Cardiac fibroblast (primary cell): ENCODE data around the gene IRAK1.

Experiments
- DNase-seq, 2 donors: peaks; one replicate each; pipeline versions ENCODE4 v3.0.0 to v3.0.0-alpha.2; 2010; ENCODE audit warnings: low read depth in 2 of 2
- H3K4me3 ChIP-seq, 2 donors: replicated peaks in 1 of 2; 1 replicate in 1 of 2; 2 replicates in 1 of 2; pipeline ENCODE4 v1.5.1; 2011; ENCODE audit warnings: low read depth in 2 of 2, low read length in 2 of 2, mild to moderate bottlenecking in 2 of 2, moderate library complexity in 1 of 2
- TF ChIP-seq, protein P1 (sequence below): IDR thresholded peaks from one replicate; pipeline ENCODE4 v1.5.1; 2011; ENCODE audit warnings: low read depth, mild to moderate bottlenecking, low read length, inconsistent platforms

Gene IRAK1

DNA sequence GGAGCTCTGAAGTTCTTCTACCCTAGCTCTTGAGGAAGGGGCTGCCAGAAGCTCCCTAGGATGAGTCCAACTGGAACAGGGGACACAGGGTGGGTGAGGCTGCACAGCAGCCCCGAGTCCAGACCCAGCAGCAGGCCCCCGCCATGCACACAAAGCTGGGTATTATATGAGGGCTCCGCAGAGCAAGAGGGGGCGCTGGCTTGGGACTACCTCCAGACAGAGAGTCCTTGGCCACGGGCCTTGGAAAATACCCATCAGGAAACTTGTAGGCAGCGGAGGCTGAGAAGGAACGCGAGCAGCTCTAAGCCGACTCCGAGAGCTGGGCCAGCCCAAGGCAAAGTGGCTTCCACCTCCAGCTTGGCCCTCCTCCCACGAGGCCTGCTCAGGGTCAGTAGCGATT is 56.2 kb downstream of the IRAK1 start:
- no peak for DNase-seq
- H3K4me3 ChIP-seq = no peak overlapping the region
- TF ChIP-seq, protein P1, sequence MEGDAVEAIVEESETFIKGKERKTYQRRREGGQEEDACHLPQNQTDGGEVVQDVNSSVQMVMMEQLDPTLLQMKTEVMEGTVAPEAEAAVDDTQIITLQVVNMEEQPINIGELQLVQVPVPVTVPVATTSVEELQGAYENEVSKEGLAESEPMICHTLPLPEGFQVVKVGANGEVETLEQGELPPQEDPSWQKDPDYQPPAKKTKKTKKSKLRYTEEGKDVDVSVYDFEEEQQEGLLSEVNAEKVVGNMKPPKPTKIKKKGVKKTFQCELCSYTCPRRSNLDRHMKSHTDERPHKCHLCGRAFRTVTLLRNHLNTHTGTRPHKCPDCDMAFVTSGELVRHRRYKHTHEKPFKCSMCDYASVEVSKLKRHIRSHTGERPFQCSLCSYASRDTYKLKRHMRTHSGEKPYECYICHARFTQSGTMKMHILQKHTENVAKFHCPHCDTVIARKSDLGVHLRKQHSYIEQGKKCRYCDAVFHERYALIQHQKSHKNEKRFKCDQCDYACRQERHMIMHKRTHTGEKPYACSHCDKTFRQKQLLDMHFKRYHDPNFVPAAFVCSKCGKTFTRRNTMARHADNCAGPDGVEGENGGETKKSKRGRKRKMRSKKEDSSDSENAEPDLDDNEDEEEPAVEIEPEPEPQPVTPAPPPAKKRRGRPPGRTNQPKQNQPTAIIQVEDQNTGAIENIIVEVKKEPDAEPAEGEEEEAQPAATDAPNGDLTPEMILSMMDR = no peak

DNA sequence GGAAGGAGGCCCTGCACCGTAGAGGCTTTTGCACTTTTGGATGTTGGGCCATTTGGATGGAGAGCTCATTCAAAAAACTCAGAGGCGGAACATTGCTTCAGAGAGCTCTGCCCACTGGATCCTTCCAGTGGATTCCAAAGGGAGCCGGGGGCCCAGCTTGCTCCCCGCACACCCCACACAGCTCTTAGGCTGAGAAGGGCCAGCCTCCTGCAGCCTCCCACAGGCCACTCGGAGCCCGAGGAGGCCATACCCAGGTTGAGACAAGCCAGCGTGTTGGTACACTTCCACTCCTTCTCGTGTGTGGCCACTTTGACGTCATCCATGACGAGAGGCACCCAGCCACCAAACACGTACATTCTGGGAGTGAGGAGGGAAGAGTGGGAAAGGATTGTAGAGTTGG is 58.4 kb downstream of the IRAK1 start:
- no peak overlapping the region for H3K4me3 ChIP-seq
- TF ChIP-seq, protein P1 = no peak
- DNase-seq = no peak

DNA sequence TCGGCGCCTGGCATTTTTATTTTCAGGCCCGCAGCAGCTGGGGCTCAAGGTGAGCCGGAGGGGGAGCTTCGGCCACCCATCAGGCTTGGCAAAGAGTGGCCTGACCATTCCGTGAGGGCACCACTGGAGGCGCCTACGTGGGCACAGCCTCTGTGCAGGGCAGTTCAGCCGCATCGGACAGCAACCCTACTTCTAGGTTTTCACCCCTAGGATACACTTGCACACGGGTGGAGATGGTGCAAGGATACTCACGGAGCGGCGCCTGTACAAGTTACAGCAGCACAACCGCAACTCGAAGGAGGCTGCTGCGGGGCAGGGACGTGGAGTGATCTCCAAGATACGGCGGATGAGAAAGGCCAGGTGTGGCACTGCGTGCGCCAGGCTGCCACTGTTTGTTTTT is 58.9 kb downstream of the IRAK1 start:
- no peak overlapping the region for H3K4me3 ChIP-seq
- TF ChIP-seq, protein P1 = no peak
- no peak for DNase-seq
